ENCODE data around the gene SEMA3F. TPM values are rescaled to one million over a fixed set of nuclear protein-coding genes. Genes with fewer than 3 reads are reported as not detected.

The SEMA3F gene
- total and polyA plus RNA-seq, 4 donors, result 27.8 to 54.3 (median 47.4) TPM

GRCh38 chr3:50182533-50183099, 27.5 kb downstream of the SEMA3F start:
- H3K9me3 ChIP-seq (ENCODE audit: control insufficient read depth in 4 of 4, insufficient read depth in 3 of 4, low read length in 3 of 4), result no peaks in the 10 kb centered on the region
- no peaks in the 10 kb centered on the region for H3K4me1 ChIP-seq (ENCODE audit: control insufficient read depth in 5 of 5, insufficient read depth in 5 of 5, low read length in 5 of 5)
- H3K27ac ChIP-seq (ENCODE audit: low read depth in 1 of 2, low read length in 1 of 2), result no peak overlapping the region
- no peak overlapping the region for H3K9ac ChIP-seq (ENCODE audit: insufficient read depth in 1 of 2, low read length in 2 of 2)
- no peak for DNase-seq
- TF ChIP-seq CTCF (IDR thresholded peaks at IDR 0.05; ENCODE audit: control extremely low read depth, extremely low read depth), result no peak
- H3K27me3 ChIP-seq (ENCODE audit: control insufficient read depth in 3 of 3, insufficient read depth in 3 of 3, low read length in 2 of 3), result no peaks in the 10 kb centered on the region
- H3K36me3 ChIP-seq (ENCODE audit: control insufficient read depth in 4 of 4, insufficient read depth in 4 of 4, low read length in 4 of 4), result peaks cover 0 to 23% (median 10%) of the 10 kb centered on the region in 4 donors
- WGBS, 2 donors, result 88 to 93% methylated on average over 26 of the region's 26 CpGs
- ATAC-seq (ENCODE audit: insufficient read depth, low FRiP score), result no peak
- H3K4me3 ChIP-seq, result no peak overlapping the region

DNA sequence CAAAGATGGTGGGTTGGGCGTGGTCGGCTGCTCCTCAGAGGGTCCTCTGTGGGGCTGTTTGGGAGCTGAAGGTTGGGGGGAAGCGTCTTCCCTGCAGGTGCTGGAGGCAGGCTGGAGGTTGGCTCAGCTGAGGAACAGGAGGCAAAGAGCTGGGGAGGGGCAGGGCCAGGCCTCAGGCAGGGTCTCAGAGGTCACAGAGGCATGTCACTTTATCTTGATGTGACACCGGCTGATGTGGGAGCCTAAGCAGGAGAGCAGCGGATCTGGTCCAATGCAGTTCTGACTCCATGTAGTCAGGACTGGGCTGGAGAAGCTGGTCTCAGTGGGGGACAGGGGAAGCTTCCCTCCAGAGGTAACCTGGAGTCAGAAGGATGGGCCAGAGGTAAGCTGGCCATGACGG, 28.6 kb downstream of the SEMA3F start:
- DNase-seq (no peak), ATAC-seq (ENCODE audit: insufficient read depth, low FRiP score) (no peak)
- Histone ChIP-seq H3K9ac (ENCODE audit: insufficient read depth in 1 of 2, low read length in 2 of 2) (no peak overlapping the region), H3K27ac (ENCODE audit: low read depth in 1 of 2, low read length in 1 of 2) (no peak overlapping the region), H3K9me3 (ENCODE audit: control insufficient read depth in 4 of 4, insufficient read depth in 3 of 4, low read length in 3 of 4) (no peaks in the 10 kb centered on the region), H3K27me3 (ENCODE audit: control insufficient read depth in 3 of 3, insufficient read depth in 3 of 3, low read length in 2 of 3) (no peaks in the 10 kb centered on the region), H3K4me1 (ENCODE audit: control insufficient read depth in 5 of 5, insufficient read depth in 5 of 5, low read length in 5 of 5) (no peaks in the 10 kb centered on the region), H3K4me3 (no peak overlapping the region), H3K36me3 (ENCODE audit: control insufficient read depth in 4 of 4, insufficient read depth in 4 of 4, low read length in 4 of 4) (peaks cover 0 to 23% (median 10%) of the 10 kb centered on the region in 4 donors)
- 91 to 96% methylated on average over 6 of the region's 6 CpGs for WGBS, 2 donors
- no peak for TF ChIP-seq CTCF (IDR thresholded peaks at IDR 0.05; ENCODE audit: control extremely low read depth, extremely low read depth)

- DNase-seq (no peak), ATAC-seq (ENCODE audit: insufficient read depth, low FRiP score) (no peak)
- Histone ChIP-seq H3K9ac (ENCODE audit: insufficient read depth in 1 of 2, low read length in 2 of 2) (no peak overlapping the region), H3K4me3 (no peak overlapping the region), H3K9me3 (ENCODE audit: control insufficient read depth in 4 of 4, insufficient read depth in 3 of 4, low read length in 3 of 4) (no peaks in the 10 kb centered on the region), H3K36me3 (ENCODE audit: control insufficient read depth in 4 of 4, insufficient read depth in 4 of 4, low read length in 4 of 4) (peaks cover 0 to 23% (median 10%) of the 10 kb centered on the region in 4 donors), H3K4me1 (ENCODE audit: control insufficient read depth in 5 of 5, insufficient read depth in 5 of 5, low read length in 5 of 5) (no peaks in the 10 kb centered on the region), H3K27ac (ENCODE audit: low read depth in 1 of 2, low read length in 1 of 2) (no peak overlapping the region), H3K27me3 (ENCODE audit: control insufficient read depth in 3 of 3, insufficient read depth in 3 of 3, low read length in 2 of 3) (no peaks in the 10 kb centered on the region)
- 93 to 95% methylated on average over 21 of the region's 21 CpGs for WGBS, 2 donors
- TF ChIP-seq CTCF (IDR thresholded peaks at IDR 0.05; ENCODE audit: control extremely low read depth, extremely low read depth), result no peak
These were observed 29.3 kb downstream of the SEMA3F start for GRCh38 chr3:50184242-50184978.
